H9 (cell line): ENCODE measurements around the gene ANKRD11. TPM values are rescaled to one million over a fixed set of nuclear protein-coding genes. Genes with fewer than 3 reads are reported as not detected.

Experiments used
- DNase-seq: peaks from one replicate; pipeline ENCODE4 v3.0.0-alpha.2; 2017
- H2AFZ ChIP-seq: one replicate; pipeline ENCODE4 v1.6.1; 2013; ENCODE audit warnings: mild to moderate bottlenecking, low read length, control low read depth, moderate library complexity
- H2AK5ac ChIP-seq: 2 replicates; pipeline ENCODE4 v1.6.1; 2013; ENCODE audit warnings: low read length, control low read depth, mixed read lengths; ENCODE audit not compliant: insufficient read length
- H2BK120ac ChIP-seq: one replicate; pipeline ENCODE4 v1.6.1; 2013; ENCODE audit warnings: low read depth, mild to moderate bottlenecking, low read length, control low read depth, inconsistent platforms; ENCODE audit not compliant: poor library complexity, severe bottlenecking
- H2BK12ac ChIP-seq: 2 replicates; pipeline ENCODE4 v1.6.1; 2013; ENCODE audit warnings: low read length, control low read depth, mixed read lengths, low read depth; ENCODE audit not compliant: insufficient read length
- H2BK15ac ChIP-seq: 2 replicates; pipeline ENCODE4 v1.6.1; 2013; ENCODE audit warnings: low read depth, low read length, control low read depth
- H2BK20ac ChIP-seq: one replicate; pipeline ENCODE4 v1.6.1; 2013; ENCODE audit warnings: low read depth, mild to moderate bottlenecking, low read length, control low read depth, inconsistent platforms; ENCODE audit not compliant: poor library complexity, severe bottlenecking
- H2BK5ac ChIP-seq: 2 replicates; pipeline ENCODE4 v1.6.1; 2013; ENCODE audit warnings: low read length, control low read depth, mixed read lengths; ENCODE audit not compliant: insufficient read length
- H3K14ac ChIP-seq: 2 replicates; pipeline ENCODE4 v1.6.1; 2013; ENCODE audit warnings: low read length, control low read depth; ENCODE audit not compliant: insufficient read depth
- H3K18ac ChIP-seq: 2 replicates; pipeline ENCODE4 v1.6.1; 2013; ENCODE audit warnings: low read depth, mild to moderate bottlenecking, mixed read lengths, low read length, control low read depth; ENCODE audit not compliant: insufficient read length
- H3K23ac ChIP-seq: 2 replicates; pipeline ENCODE4 v1.6.1; 2013; ENCODE audit warnings: low read length, control low read depth, mixed read lengths, low read depth; ENCODE audit not compliant: insufficient read length
- H3K23me2 ChIP-seq: 2 replicates; pipeline ENCODE4 v1.6.1; 2013; ENCODE audit warnings: low read depth, mild to moderate bottlenecking, mixed read lengths, low read length, control low read depth; ENCODE audit not compliant: insufficient read length, poor library complexity, severe bottlenecking
- H3K27ac ChIP-seq: 2 replicates; pipeline ENCODE4 v1.5.1; 2013; ENCODE audit warnings: low read length, control low read depth, mixed read lengths, low read depth; ENCODE audit not compliant: insufficient read length
- H3K27me3 ChIP-seq: 2 replicates; pipeline ENCODE4 v1.6.1; 2013; ENCODE audit warnings: low read length, control low read depth, inconsistent platforms; ENCODE audit not compliant: insufficient read depth
- H3K4ac ChIP-seq: 2 replicates; pipeline ENCODE4 v1.6.1; 2013; ENCODE audit warnings: low read depth, mild to moderate bottlenecking, control low read depth, inconsistent platforms, low read length, moderate library complexity
- H3K4me1 ChIP-seq: 2 replicates; pipeline ENCODE4 v1.6.1; 2013; ENCODE audit warnings: low read length, control low read depth, inconsistent platforms; ENCODE audit not compliant: insufficient read depth
- H3K4me2 ChIP-seq: 2 replicates; pipeline ENCODE4 v1.6.1; 2013; ENCODE audit warnings: low read length, control low read depth, mixed read lengths; ENCODE audit not compliant: insufficient read length, insufficient read depth
- H3K56ac ChIP-seq: 2 replicates; pipeline ENCODE4 v1.6.1; 2013; ENCODE audit warnings: low read depth, mild to moderate bottlenecking, mixed read lengths, low read length, control low read depth; ENCODE audit not compliant: insufficient read length
- H3K79me1 ChIP-seq: 2 replicates; pipeline ENCODE4 v1.6.1; 2013; ENCODE audit warnings: low read depth, mild to moderate bottlenecking, moderate library complexity, low read length, control low read depth, inconsistent platforms; ENCODE audit not compliant: insufficient read depth, poor library complexity, severe bottlenecking
- H3K79me2 ChIP-seq: 2 replicates; pipeline ENCODE4 v1.6.1; 2013; ENCODE audit warnings: low read length, control low read depth, inconsistent platforms; ENCODE audit not compliant: insufficient read depth
- H3K9ac ChIP-seq: 2 replicates; pipeline ENCODE4 v1.6.1; 2013; ENCODE audit warnings: low read length, control low read depth, mixed read lengths; ENCODE audit not compliant: insufficient read length; ENCODE audit errors: extremely low read depth
- H3K9me3 ChIP-seq: one replicate; pipeline ENCODE4 v1.6.1; 2013; ENCODE audit warnings: low read depth, low read length, inconsistent platforms; ENCODE audit not compliant: control insufficient read depth
- H3T11ph ChIP-seq: one replicate; pipeline ENCODE4 v1.6.1; 2013; ENCODE audit warnings: mild to moderate bottlenecking, low read length, control low read depth, inconsistent platforms
- H4K20me1 ChIP-seq: one replicate; pipeline ENCODE4 v1.6.1; 2013; ENCODE audit not compliant: control insufficient read depth, insufficient read length, insufficient read depth
- H4K5ac ChIP-seq: 2 replicates; pipeline ENCODE4 v1.6.1; 2013; ENCODE audit warnings: low read depth, mild to moderate bottlenecking, mixed read lengths, low read length, control low read depth; ENCODE audit not compliant: insufficient read length
- H4K8ac ChIP-seq: replicated peaks from 2 replicates; pipeline ENCODE4 v1.6.1; 2013; ENCODE audit warnings: low read length, control low read depth, mixed read lengths, low read depth; ENCODE audit not compliant: insufficient read length
- H4K91ac ChIP-seq: 2 replicates; pipeline ENCODE4 v1.6.1; 2013; ENCODE audit warnings: low read depth, mild to moderate bottlenecking, moderate library complexity, mixed read lengths, low read length, control low read depth; ENCODE audit not compliant: insufficient read length
- H3K27ac Mint-ChIP-seq, 3 experiments: 2 replicates in 2 of 3; 3 replicates in 1 of 3; pipeline ENCODE4 v1.8.0; 2020 to 2021; ENCODE audit warnings: mixed read lengths in 3 of 3, mild to moderate bottlenecking in 1 of 3, moderate library complexity in 1 of 3
- H3K27me3 Mint-ChIP-seq: 2 replicates; pipeline ENCODE4 v1.8.0; 2021; ENCODE audit warnings: low read depth, mild to moderate bottlenecking, moderate library complexity, mixed read lengths
- H3K36me3 Mint-ChIP-seq, 3 experiments: 2 replicates in 2 of 3; 3 replicates in 1 of 3; pipeline ENCODE4 v1.8.0; 2020 to 2021; ENCODE audit warnings: low read depth in 3 of 3, mixed read lengths in 3 of 3; ENCODE audit not compliant: insufficient read depth in 1 of 3
- H3K4me1 Mint-ChIP-seq, 2 experiments: 2 replicates each; pipeline ENCODE4 v1.8.0; 2020; ENCODE audit warnings: mixed read lengths in 2 of 2
- H3K4me3 Mint-ChIP-seq, 2 experiments: 2 replicates in 1 of 2; 3 replicates in 1 of 2; pipeline ENCODE4 v1.8.0; 2020 to 2021; ENCODE audit warnings: mild to moderate bottlenecking in 2 of 2, mixed read lengths in 2 of 2, moderate library complexity in 1 of 2
- H3K9me3 Mint-ChIP-seq, 2 experiments: 2 replicates in 1 of 2; 3 replicates in 1 of 2; pipeline ENCODE4 v1.8.0; 2020; ENCODE audit warnings: mild to moderate bottlenecking in 2 of 2, mixed read lengths in 2 of 2, moderate library complexity in 1 of 2
- WGBS: extraction: QIAGEN DNeasy Blood & Tissue Kit; methylation state at CpG from one replicate; pipeline ENCODE4 v1.1.7; 2013; ENCODE audit warnings: missing lambda C conversion rate, low lambda C conversion rate, mixed read lengths; ENCODE audit not compliant: insufficient read length; ENCODE audit errors: extremely low coverage; 5-methylcytosine and 5-hydroxymethylcytosine counted together
- total RNA-seq: library from RNA; stranded (reverse); gene quantifications from 2 replicates; pipeline ENCODE4 v1.2.1, GENCODE V29; 2021
- TF ChIP-seq, protein P1 (sequence below): fragments of 200-600 bp; sonication (generic); conservative IDR thresholded peaks from 3 replicates; pipeline ENCODE4 v1.8.0; 2021; ENCODE audit warnings: antibody characterized with exemption, mild to moderate bottlenecking

ANKRD11 gene
- total RNA-seq, 1 experiment from 2014 or later, result 181 TPM

DNA sequence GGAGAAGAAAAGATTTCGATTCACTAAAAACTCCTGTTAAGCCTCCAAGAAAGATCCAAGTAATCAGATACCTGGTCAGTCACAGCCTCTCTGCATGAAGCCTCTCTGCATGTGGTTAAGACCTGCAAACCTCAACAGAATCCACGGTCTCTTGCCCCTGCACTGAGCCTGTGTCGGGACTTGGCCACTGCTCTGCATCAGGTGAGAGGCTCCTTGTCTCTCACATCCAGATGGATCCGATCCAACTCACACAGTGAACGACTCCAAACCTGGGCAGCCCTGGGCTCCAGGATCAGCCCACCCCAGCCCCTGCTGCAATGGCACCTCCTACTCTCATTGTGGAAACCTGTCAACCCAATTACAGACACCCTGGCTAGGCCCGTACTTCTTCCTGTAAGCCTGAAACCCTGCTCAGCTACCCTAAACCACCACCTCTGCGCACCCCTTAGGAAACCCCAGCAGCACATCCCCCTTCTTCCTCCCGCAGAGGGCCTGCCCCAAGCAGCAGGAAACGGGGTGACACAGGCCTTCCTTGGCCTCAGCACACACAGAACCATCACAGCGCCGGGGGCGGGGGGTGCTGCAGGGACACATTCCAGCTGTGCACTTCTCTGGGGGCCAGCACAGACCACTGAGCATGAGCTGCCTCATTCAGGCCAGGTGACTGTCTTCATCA, 129.5 kb downstream of the ANKRD11 start:
- Mint-ChIP-seq H3K4me1 (peaks cover 67 to 70% of the 10 kb centered on the region in 2 experiments), H3K36me3 (0 out of 7 replicates have a peak, but pooled peaks cover 0 to 2% (median 0%) of the 10 kb centered on the region in 3 experiments), H3K9me3 (no peaks in the 10 kb centered on the region), H3K27me3 (no peaks in the 10 kb centered on the region), H3K27ac (peak overlapping the region; percentile 35 to 91 (median 83)), H3K4me3 (peak overlapping the region; percentile 22 to 32; a peak in 4 of 5 replicates)
- TF ChIP-seq, protein P1, sequence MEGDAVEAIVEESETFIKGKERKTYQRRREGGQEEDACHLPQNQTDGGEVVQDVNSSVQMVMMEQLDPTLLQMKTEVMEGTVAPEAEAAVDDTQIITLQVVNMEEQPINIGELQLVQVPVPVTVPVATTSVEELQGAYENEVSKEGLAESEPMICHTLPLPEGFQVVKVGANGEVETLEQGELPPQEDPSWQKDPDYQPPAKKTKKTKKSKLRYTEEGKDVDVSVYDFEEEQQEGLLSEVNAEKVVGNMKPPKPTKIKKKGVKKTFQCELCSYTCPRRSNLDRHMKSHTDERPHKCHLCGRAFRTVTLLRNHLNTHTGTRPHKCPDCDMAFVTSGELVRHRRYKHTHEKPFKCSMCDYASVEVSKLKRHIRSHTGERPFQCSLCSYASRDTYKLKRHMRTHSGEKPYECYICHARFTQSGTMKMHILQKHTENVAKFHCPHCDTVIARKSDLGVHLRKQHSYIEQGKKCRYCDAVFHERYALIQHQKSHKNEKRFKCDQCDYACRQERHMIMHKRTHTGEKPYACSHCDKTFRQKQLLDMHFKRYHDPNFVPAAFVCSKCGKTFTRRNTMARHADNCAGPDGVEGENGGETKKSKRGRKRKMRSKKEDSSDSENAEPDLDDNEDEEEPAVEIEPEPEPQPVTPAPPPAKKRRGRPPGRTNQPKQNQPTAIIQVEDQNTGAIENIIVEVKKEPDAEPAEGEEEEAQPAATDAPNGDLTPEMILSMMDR, result no peak
- Histone ChIP-seq H3K79me2 (peaks cover 71% of the 10 kb centered on the region; the same call in 1 of the 2 replicates), H3K79me1 (no peaks in the 10 kb centered on the region), H3K56ac (no peak overlapping the region), H3T11ph (no peak overlapping the region), H3K23me2 (no peaks in the 10 kb centered on the region), H4K5ac (no peak overlapping the region), H3K4me2 (no peak overlapping the region), H3K4me1 (peaks cover 21% of the 10 kb centered on the region), H3K18ac (no peak overlapping the region), H3K27me3 (no peaks in the 10 kb centered on the region), H3K14ac (no peak overlapping the region), H3K23ac (no peak overlapping the region), H3K4ac (no peak overlapping the region), H4K20me1 (no peaks in the 10 kb centered on the region), H2BK5ac (no peak overlapping the region), H4K8ac (no peak overlapping the region), H2AFZ (no peak overlapping the region), H3K27ac (no peak overlapping the region), H4K91ac (no peak overlapping the region), H2BK120ac (no peak overlapping the region), H2BK12ac (no peak overlapping the region), H3K9me3 (no peaks in the 10 kb centered on the region), H3K9ac (peak overlapping the region; percentile 1), H2AK5ac (no peak overlapping the region), H2BK15ac (no peak overlapping the region), H2BK20ac (no peak overlapping the region)
- no peak for DNase-seq
- no CpG with 5 or more reads among the region's 12 CpGs for WGBS
